A673 (cell line): ENCODE data around the gene DUSP14. TPM values are rescaled to one million over a fixed set of nuclear protein-coding genes. Genes with fewer than 3 reads are reported as not detected.

ENCODE experiments used
- BruUV-seq: library from RNA; stranded (reverse); fragments of 400-500 nt; replicated peaks from 2 replicates; lab custom pipeline; 2021; lab: Mats Ljungman, UMichigan
- CTCF ChIA-PET: fragments of 300-600 bp; sonication (Branson Sonifier 250); formaldehyde crosslinking; loops from one replicate; lab custom pipeline; 2022; ENCODE audit warnings: antibody characterized with exemption; lab: Charles Lee
- POLR2A ChIA-PET: fragments of 300-600 bp; sonication (Branson Sonifier 250); formaldehyde crosslinking; loops from one replicate; lab custom pipeline; 2022; ENCODE audit warnings: antibody characterized with exemption; ENCODE audit not compliant: low non-redundant PET; lab: Charles Lee
- DNase-seq: peaks from one replicate; pipeline ENCODE4 v3.0.0-alpha.2; 2015; ENCODE audit warnings: low spot score
- H3K27ac ChIP-seq: fragments of 200-600 bp; sonication (generic); 2 replicates; pipeline ENCODE4 v1.5.1; 2016; ENCODE audit warnings: mixed run types, low read depth, mild to moderate bottlenecking, mixed read lengths, antibody characterized with exemption, low read length; ENCODE audit not compliant: poor library complexity, severe bottlenecking
- H3K27me3 ChIP-seq: fragments of 200-600 bp; sonication (generic); replicated peaks from 2 replicates; pipeline ENCODE4 v1.6.1; 2017; ENCODE audit warnings: mixed run types, low read depth, mild to moderate bottlenecking, mixed read lengths, antibody characterized with exemption, low read length; ENCODE audit not compliant: insufficient read depth, poor library complexity
- H3K36me3 ChIP-seq: fragments of 200-600 bp; sonication (generic); 2 replicates; pipeline ENCODE4 v1.6.1; 2016; ENCODE audit warnings: mixed run types, mild to moderate bottlenecking, mixed read lengths, antibody characterized with exemption, low read length; ENCODE audit not compliant: insufficient read depth, poor library complexity, severe bottlenecking
- H3K4me1 ChIP-seq: fragments of 200-600 bp; sonication (generic); 2 replicates; pipeline ENCODE4 v1.6.1; 2017; ENCODE audit warnings: mixed run types, mild to moderate bottlenecking, mixed read lengths, antibody characterized with exemption, low read length; ENCODE audit not compliant: insufficient read depth, poor library complexity, severe bottlenecking
- H3K4me3 ChIP-seq: fragments of 200-600 bp; sonication (generic); 2 replicates; pipeline ENCODE4 v1.5.1; 2016; ENCODE audit warnings: low read depth, mixed run types, mild to moderate bottlenecking, mixed read lengths, low read length; ENCODE audit not compliant: poor library complexity, severe bottlenecking
- H3K9me3 ChIP-seq: fragments of 200-600 bp; sonication (generic); 2 replicates; pipeline ENCODE4 v1.6.1; 2016; ENCODE audit warnings: mixed run types, low read depth, mild to moderate bottlenecking, mixed read lengths, antibody characterized with exemption, low read length; ENCODE audit not compliant: poor library complexity, severe bottlenecking
- CTCF ChIP-seq: fragments of 300-800, 200-600 bp; sonication (generic); conservative IDR thresholded peaks from 2 replicates; pipeline ENCODE4 v1.5.1; 2017; ENCODE audit warnings: low read depth, mild to moderate bottlenecking, antibody characterized with exemption, low read length, moderate library complexity, mixed read lengths
- EZH2 ChIP-seq: fragments of 200-600 bp; sonication (generic); IDR thresholded peaks from 2 replicates; pipeline ENCODE4 v1.6.1; 2017; ENCODE audit warnings: borderline replicate concordance, low read depth, mild to moderate bottlenecking, mixed read lengths, antibody characterized with exemption, low read length; ENCODE audit not compliant: poor library complexity, severe bottlenecking
- intact Hi-C: fragments of 100-400 bp; cut with micrococcal nuclease; formaldehyde crosslinking; loops from one replicate; pipeline ENCODE4 v1.10.0; 2022; ENCODE audit not compliant: unreplicated experiment
- total RNA-seq: library from RNA; stranded (reverse); gene quantifications from 2 replicates; pipeline ENCODE4 v1.2.3, GENCODE V29; 2021

The DUSP14 gene
- total RNA-seq, 1 experiment from 2014 or later, result 13.8 TPM

- intact Hi-C loops, result no loop called here
- no peaks in the 10 kb centered on the region for H3K36me3 ChIP-seq
- no peaks in the 10 kb centered on the region for H3K27me3 ChIP-seq
- POLR2A ChIA-PET, result no interaction called here
- no peaks in the 10 kb centered on the region for H3K4me1 ChIP-seq
- H3K27ac ChIP-seq, result no peak overlapping the region
- no TSS peak for BruUV-seq
- TF ChIP-seq EZH2, result no peak
- no peak for TF ChIP-seq CTCF
- H3K9me3 ChIP-seq, result no peaks in the 10 kb centered on the region
- DNase-seq, result no peak
- H3K4me3 ChIP-seq, result no peak overlapping the region
- CTCF ChIA-PET, result no interaction called here
Observed at GRCh38 chr17:37547986-37548385, 58.3 kb downstream of the DUSP14 start.

- POLR2A ChIA-PET, result no interaction called here
- intact Hi-C loops, result no loop called here
Observed at GRCh38 chr17:37551788-37552187, 62.1 kb downstream of the DUSP14 start.

GRCh38 chr17:37553401-37553966, 63.8 kb downstream of the DUSP14 start:
- BruUV-seq, result TSS peak; percentile 44
- TF ChIP-seq CTCF (no peak), EZH2 (no peak)
- no peak for DNase-seq
- Histone ChIP-seq H3K9me3 (no peaks in the 10 kb centered on the region), H3K4me3 (no peak overlapping the region), H3K36me3 (no peaks in the 10 kb centered on the region), H3K27me3 (no peaks in the 10 kb centered on the region), H3K4me1 (no peaks in the 10 kb centered on the region), H3K27ac (no peak overlapping the region)
- ChIA-PET CTCF (no interaction called here), POLR2A (no interaction called here)
- intact Hi-C loops, result no loop called here

More at GRCh38 chr17:37551788-37552187, 62.1 kb downstream of the DUSP14 start:
- no peaks in the 10 kb centered on the region for H3K9me3 ChIP-seq
- TF ChIP-seq CTCF (no peak), EZH2 (no peak)
- no peaks in the 10 kb centered on the region for H3K4me1 ChIP-seq
- CTCF ChIA-PET, result no interaction called here
- no peak for DNase-seq
- no peak overlapping the region for H3K4me3 ChIP-seq
- no TSS peak for BruUV-seq
- H3K36me3 ChIP-seq, result no peaks in the 10 kb centered on the region
- no peaks in the 10 kb centered on the region for H3K27me3 ChIP-seq
- H3K27ac ChIP-seq, result no peak overlapping the region
